Liver (tissue), 9 donors: ENCODE data around the gene GPR39. TPM values are rescaled to one million over a fixed set of nuclear protein-coding genes. Genes with fewer than 3 reads are reported as not detected.

Experiments
- DNase-seq: peaks from one replicate; pipeline ENCODE4 v3.0.0-alpha.2; 2017; ENCODE audit warnings: low spot score
- H3K27ac ChIP-seq, 2 donors: one replicate each; pipeline ENCODE4 v1.7.0; 2013; ENCODE audit warnings: inconsistent platforms in 2 of 2, low read length in 2 of 2, control low read depth in 1 of 2, low read depth in 1 of 2, mild to moderate bottlenecking in 1 of 2
- H3K27me3 ChIP-seq, 4 donors: one replicate each; pipeline versions ENCODE4 v1.6.1 to v1.7.0; 2013; ENCODE audit warnings: low read length in 3 of 4, inconsistent platforms in 1 of 4, mild to moderate bottlenecking in 1 of 4, moderate library complexity in 1 of 4; ENCODE audit not compliant: control insufficient read depth in 4 of 4, insufficient read depth in 4 of 4
- H3K36me3 ChIP-seq, 4 donors: one replicate each; pipeline versions ENCODE4 v1.6.1 to v1.7.0; 2013; ENCODE audit warnings: low read length in 3 of 4, mild to moderate bottlenecking in 3 of 4, low read depth in 1 of 4, moderate library complexity in 1 of 4; ENCODE audit not compliant: control insufficient read depth in 4 of 4, insufficient read depth in 3 of 4
- H3K4me1 ChIP-seq, 4 donors: one replicate each; pipeline versions ENCODE4 v1.6.1 to v1.7.0; 2013; ENCODE audit warnings: low read length in 3 of 4, mild to moderate bottlenecking in 3 of 4, moderate library complexity in 1 of 4; ENCODE audit not compliant: control insufficient read depth in 4 of 4, insufficient read depth in 4 of 4
- H3K4me3 ChIP-seq, 3 donors: one replicate each; pipeline versions ENCODE4 v1.6.1 to v1.7.0; 2013; ENCODE audit warnings: low read length in 3 of 3, control low read depth in 1 of 3, low read depth in 1 of 3, mild to moderate bottlenecking in 1 of 3
- H3K9ac ChIP-seq, 2 donors: one replicate each; pipeline ENCODE4 v1.7.0; 2013; ENCODE audit warnings: low read length in 2 of 2, mild to moderate bottlenecking in 2 of 2, moderate library complexity in 2 of 2, control low read depth in 1 of 2, low read depth in 1 of 2
- H3K9me3 ChIP-seq, 4 donors: one replicate each; pipeline versions ENCODE4 v1.6.1 to v1.7.0; 2013; ENCODE audit warnings: low read length in 3 of 4; ENCODE audit not compliant: control insufficient read depth in 4 of 4
- ATF3 ChIP-seq: IDR thresholded peaks from 2 replicates; pipeline ENCODE4 v1.6.1; 2016; ENCODE audit warnings: antibody characterized with exemption
- EGR1 ChIP-seq, 2 donors: IDR thresholded peaks; 2 replicates each; pipeline ENCODE4 v1.6.1; 2016 to 2018; ENCODE audit warnings: antibody characterized with exemption in 2 of 2, low read depth in 2 of 2
- FOXA2 ChIP-seq: IDR thresholded peaks from 2 replicates; pipeline ENCODE4 v1.6.1; 2016; ENCODE audit warnings: antibody characterized with exemption
- GABPA ChIP-seq, 2 donors: IDR thresholded peaks in 1 of 2; conservative IDR thresholded peaks in 1 of 2; 2 replicates each; pipeline ENCODE4 v1.6.1; 2016; ENCODE audit warnings: antibody characterized with exemption in 2 of 2, mild to moderate bottlenecking in 1 of 2, moderate library complexity in 1 of 2
- HNF4A ChIP-seq, 2 donors: conservative IDR thresholded peaks; 2 replicates each; pipeline ENCODE4 v1.6.1; 2016; ENCODE audit warnings: antibody characterized with exemption in 2 of 2, mild to moderate bottlenecking in 2 of 2
- HNF4G ChIP-seq: IDR thresholded peaks from 2 replicates; pipeline ENCODE4 v1.6.1; 2016; ENCODE audit warnings: antibody characterized with exemption
- NR2F2 ChIP-seq: IDR thresholded peaks from 2 replicates; pipeline ENCODE4 v1.6.1; 2016; ENCODE audit warnings: antibody characterized with exemption
- RAD21 ChIP-seq, 2 donors: IDR thresholded peaks; 2 replicates each; pipeline ENCODE4 v1.6.1; 2016; ENCODE audit warnings: antibody characterized with exemption in 2 of 2, mild to moderate bottlenecking in 2 of 2
- SP1 ChIP-seq: IDR thresholded peaks from 2 replicates; pipeline ENCODE4 v1.6.1; 2018; ENCODE audit warnings: antibody characterized with exemption, mild to moderate bottlenecking
- TAF1 ChIP-seq: conservative IDR thresholded peaks from 2 replicates; pipeline ENCODE4 v1.6.1; 2016; ENCODE audit warnings: antibody characterized with exemption, mild to moderate bottlenecking
- WGBS: extraction: QIAGEN DNeasy Blood & Tissue Kit; methylation state at CpG from one replicate; pipeline ENCODE4 v1.1.7; 2013; 5-methylcytosine and 5-hydroxymethylcytosine counted together
- polyA plus RNA-seq, 2 donors: library from polyadenylated mRNA; stranded (reverse) in 1 of 2; unstranded in 1 of 2; fragments of 200-250 nt in 1 of 2; fragments of >200 nt in 1 of 2; fragmentation: Nextera tagmentation in 1 of 2; extraction: Ambion mirVana in 1 of 2; gene quantifications; one replicate each; pipeline versions ENCODE4 v1.2.1 to v1.2.3, GENCODE V29; 2013 to 2015
- total RNA-seq, 2 donors: library from RNA; depleted of rRNA; stranded (reverse); fragments of >200 nt; gene quantifications; one replicate each; pipeline ENCODE4 v1.2.3, GENCODE V29; 2014
- TF ChIP-seq, protein P1 (sequence below): fragments of 150-350 bp; IDR thresholded peaks from 2 replicates; pipeline ENCODE4 v1.5.1; 2017; ENCODE audit warnings: improper control_type of control experiment, low read depth, low read length; ENCODE audit not compliant: missing input control
- TF ChIP-seq, protein P2 (sequence below): IDR thresholded peaks from 2 replicates; pipeline ENCODE4 v1.6.1; 2016; ENCODE audit warnings: antibody characterized with exemption, mild to moderate bottlenecking
- TF ChIP-seq, protein P3 (sequence below): IDR thresholded peaks from 2 replicates; pipeline ENCODE4 v1.6.1; 2016; ENCODE audit warnings: antibody characterized with exemption
- TF ChIP-seq, protein P4 (sequence below): IDR thresholded peaks from 2 replicates; pipeline ENCODE4 v1.6.1; 2016; ENCODE audit warnings: antibody characterized with exemption
- donor health status: healthy.
- donor health status: healthy.
- donor health status: healthy.
- donor health status: healthy.
- donor health status: healthy.

GPR39 gene
- total and polyA plus RNA-seq, 4 donors: 2.2 to 13.0 (median 2.8) TPM

DNA sequence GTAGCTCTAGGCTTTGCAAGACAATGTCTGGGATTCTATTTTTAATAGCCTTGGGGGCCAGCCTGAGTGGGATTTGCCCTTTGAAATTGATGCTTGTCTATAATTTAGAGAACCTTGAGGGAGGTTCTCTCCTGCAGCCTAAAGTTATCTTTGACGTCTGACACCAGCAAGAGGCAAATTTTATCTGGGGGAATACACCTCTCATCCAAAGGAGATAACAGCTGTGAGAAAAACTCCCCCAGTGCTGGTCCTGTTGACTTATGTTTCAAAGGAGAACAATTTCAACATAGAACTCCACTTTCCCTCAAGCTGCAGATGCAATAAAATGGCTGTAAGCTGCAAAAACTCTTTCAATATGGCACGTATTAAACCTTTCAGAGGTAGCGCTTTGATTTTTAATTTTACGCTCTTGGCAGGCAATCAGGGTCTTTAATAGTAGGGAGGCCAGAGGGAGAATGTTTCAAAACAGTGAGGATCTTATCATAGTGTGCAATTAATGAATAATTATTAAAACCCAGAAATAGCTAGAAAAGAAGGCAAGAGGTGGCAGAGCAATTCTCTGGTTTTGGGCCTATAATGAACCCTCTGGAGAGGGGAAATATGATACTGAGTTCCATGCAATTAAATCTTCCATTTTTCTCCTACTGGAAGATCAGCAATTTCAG lies 191.0 kb downstream of the GPR39 start:
- H3K4me1 ChIP-seq: no peaks in the 10 kb centered on the region
- H3K27me3 ChIP-seq: no peaks in the 10 kb centered on the region
- TF ChIP-seq NR2F2 (no peak), ATF3 (no peak)
- TF ChIP-seq, protein P1, sequence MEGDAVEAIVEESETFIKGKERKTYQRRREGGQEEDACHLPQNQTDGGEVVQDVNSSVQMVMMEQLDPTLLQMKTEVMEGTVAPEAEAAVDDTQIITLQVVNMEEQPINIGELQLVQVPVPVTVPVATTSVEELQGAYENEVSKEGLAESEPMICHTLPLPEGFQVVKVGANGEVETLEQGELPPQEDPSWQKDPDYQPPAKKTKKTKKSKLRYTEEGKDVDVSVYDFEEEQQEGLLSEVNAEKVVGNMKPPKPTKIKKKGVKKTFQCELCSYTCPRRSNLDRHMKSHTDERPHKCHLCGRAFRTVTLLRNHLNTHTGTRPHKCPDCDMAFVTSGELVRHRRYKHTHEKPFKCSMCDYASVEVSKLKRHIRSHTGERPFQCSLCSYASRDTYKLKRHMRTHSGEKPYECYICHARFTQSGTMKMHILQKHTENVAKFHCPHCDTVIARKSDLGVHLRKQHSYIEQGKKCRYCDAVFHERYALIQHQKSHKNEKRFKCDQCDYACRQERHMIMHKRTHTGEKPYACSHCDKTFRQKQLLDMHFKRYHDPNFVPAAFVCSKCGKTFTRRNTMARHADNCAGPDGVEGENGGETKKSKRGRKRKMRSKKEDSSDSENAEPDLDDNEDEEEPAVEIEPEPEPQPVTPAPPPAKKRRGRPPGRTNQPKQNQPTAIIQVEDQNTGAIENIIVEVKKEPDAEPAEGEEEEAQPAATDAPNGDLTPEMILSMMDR: no peak
- WGBS: 91% methylated on average over 4 of the region's 4 CpGs
- no peaks in the 10 kb centered on the region for H3K36me3 ChIP-seq
- no peaks in the 10 kb centered on the region for H3K9me3 ChIP-seq
- H3K27ac ChIP-seq: no peak overlapping the region
- no peak overlapping the region for H3K9ac ChIP-seq
- DNase-seq: no peak
- H3K4me3 ChIP-seq: no peak overlapping the region

DNA sequence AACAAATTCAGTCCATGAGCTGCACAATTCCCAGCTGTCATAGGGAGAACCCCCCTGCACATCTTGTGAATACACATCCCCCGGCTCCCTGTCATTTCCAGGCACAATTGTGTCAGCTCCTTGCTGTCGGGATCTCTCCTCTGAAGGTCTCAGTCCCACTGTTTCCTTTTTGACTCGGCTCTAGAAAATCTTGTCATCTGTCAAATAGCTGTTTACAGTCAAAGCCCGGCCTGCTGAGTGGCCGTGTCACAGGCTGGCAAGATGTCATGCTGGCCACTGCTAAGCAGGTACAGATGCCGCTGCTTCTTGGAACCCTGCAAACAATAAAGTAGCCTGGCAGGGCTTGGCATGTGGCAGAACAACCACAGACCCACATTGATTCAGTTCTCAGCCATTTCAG lies 191.7 kb downstream of the GPR39 start:
- Histone ChIP-seq H3K36me3 (no peaks in the 10 kb centered on the region), H3K27me3 (no peaks in the 10 kb centered on the region), H3K9ac (no peak overlapping the region), H3K27ac (no peak overlapping the region), H3K4me3 (no peak overlapping the region), H3K4me1 (no peaks in the 10 kb centered on the region), H3K9me3 (no peaks in the 10 kb centered on the region)
- TF ChIP-seq SP1: no peak
- no peak for TF ChIP-seq EGR1 (IDR thresholded peaks at IDR 0.05; ENCODE audit: low read depth in 2 of 2)
- no peak for TF ChIP-seq HNF4A (conservative IDR thresholded peaks at IDR 0.05)
- TF ChIP-seq, protein P2, sequence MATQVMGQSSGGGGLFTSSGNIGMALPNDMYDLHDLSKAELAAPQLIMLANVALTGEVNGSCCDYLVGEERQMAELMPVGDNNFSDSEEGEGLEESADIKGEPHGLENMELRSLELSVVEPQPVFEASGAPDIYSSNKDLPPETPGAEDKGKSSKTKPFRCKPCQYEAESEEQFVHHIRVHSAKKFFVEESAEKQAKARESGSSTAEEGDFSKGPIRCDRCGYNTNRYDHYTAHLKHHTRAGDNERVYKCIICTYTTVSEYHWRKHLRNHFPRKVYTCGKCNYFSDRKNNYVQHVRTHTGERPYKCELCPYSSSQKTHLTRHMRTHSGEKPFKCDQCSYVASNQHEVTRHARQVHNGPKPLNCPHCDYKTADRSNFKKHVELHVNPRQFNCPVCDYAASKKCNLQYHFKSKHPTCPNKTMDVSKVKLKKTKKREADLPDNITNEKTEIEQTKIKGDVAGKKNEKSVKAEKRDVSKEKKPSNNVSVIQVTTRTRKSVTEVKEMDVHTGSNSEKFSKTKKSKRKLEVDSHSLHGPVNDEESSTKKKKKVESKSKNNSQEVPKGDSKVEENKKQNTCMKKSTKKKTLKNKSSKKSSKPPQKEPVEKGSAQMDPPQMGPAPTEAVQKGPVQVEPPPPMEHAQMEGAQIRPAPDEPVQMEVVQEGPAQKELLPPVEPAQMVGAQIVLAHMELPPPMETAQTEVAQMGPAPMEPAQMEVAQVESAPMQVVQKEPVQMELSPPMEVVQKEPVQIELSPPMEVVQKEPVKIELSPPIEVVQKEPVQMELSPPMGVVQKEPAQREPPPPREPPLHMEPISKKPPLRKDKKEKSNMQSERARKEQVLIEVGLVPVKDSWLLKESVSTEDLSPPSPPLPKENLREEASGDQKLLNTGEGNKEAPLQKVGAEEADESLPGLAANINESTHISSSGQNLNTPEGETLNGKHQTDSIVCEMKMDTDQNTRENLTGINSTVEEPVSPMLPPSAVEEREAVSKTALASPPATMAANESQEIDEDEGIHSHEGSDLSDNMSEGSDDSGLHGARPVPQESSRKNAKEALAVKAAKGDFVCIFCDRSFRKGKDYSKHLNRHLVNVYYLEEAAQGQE: no peak
- TF ChIP-seq FOXA2: no peak
- TF ChIP-seq, protein P1: no peak
- no peak for TF ChIP-seq NR2F2
- TF ChIP-seq, protein P3, sequence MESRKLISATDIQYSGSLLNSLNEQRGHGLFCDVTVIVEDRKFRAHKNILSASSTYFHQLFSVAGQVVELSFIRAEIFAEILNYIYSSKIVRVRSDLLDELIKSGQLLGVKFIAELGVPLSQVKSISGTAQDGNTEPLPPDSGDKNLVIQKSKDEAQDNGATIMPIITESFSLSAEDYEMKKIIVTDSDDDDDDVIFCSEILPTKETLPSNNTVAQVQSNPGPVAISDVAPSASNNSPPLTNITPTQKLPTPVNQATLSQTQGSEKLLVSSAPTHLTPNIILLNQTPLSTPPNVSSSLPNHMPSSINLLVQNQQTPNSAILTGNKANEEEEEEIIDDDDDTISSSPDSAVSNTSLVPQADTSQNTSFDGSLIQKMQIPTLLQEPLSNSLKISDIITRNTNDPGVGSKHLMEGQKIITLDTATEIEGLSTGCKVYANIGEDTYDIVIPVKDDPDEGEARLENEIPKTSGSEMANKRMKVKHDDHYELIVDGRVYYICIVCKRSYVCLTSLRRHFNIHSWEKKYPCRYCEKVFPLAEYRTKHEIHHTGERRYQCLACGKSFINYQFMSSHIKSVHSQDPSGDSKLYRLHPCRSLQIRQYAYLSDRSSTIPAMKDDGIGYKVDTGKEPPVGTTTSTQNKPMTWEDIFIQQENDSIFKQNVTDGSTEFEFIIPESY: no peak
- no peak for TF ChIP-seq TAF1
- no peak for TF ChIP-seq HNF4G
- no peak for TF ChIP-seq GABPA (IDR thresholded peaks at IDR 0.05 in 1 of 2, conservative IDR thresholded peaks at IDR 0.05 in 1 of 2)
- TF ChIP-seq, protein P4, sequence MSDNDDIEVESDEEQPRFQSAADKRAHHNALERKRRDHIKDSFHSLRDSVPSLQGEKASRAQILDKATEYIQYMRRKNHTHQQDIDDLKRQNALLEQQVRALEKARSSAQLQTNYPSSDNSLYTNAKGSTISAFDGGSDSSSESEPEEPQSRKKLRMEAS: no peak
- TF ChIP-seq RAD21 (IDR thresholded peaks at IDR 0.05): no peak
- no peak for DNase-seq
- WGBS: 82% methylated on average over 6 of the region's 6 CpGs
